CD4-positive, CD25-positive, alpha-beta regulatory T cell (primary cell): ENCODE data around the gene MUL1. TPM values are rescaled to one million over a fixed set of nuclear protein-coding genes. Genes with fewer than 3 reads are reported as not detected.

Source experiments
- ATAC-seq, 2 donors: fragments of 150-1000 bp; cut with Tn5 transposase; one replicate each; pipeline ENCODE4 v1.10.0; 2021; ENCODE audit warnings: low read depth in 2 of 2, moderate number of reproducible peaks in 2 of 2, moderate library complexity in 1 of 2
- DNase-seq, 3 donors: peaks; one replicate each; pipeline versions ENCODE4 v3.0.0 to v3.0.0-alpha.2; 2012 to 2022; ENCODE audit warnings: mixed read lengths in 1 of 3
- H3K27ac ChIP-seq: one replicate; pipeline ENCODE4 v1.7.0; 2013; ENCODE audit warnings: mild to moderate bottlenecking, low read length; ENCODE audit not compliant: insufficient read depth, poor library complexity, severe bottlenecking
- H3K27me3 ChIP-seq: one replicate; pipeline ENCODE4 v1.7.0; 2013; ENCODE audit warnings: low read length; ENCODE audit not compliant: control insufficient read depth, insufficient read depth
- H3K36me3 ChIP-seq: one replicate; pipeline ENCODE4 v1.7.0; 2013; ENCODE audit warnings: mild to moderate bottlenecking, low read length, moderate library complexity; ENCODE audit not compliant: control insufficient read depth, insufficient read depth
- H3K4me1 ChIP-seq: 2 replicates; pipeline ENCODE4 v1.7.0; 2013; ENCODE audit warnings: mild to moderate bottlenecking, low read length; ENCODE audit not compliant: insufficient read depth, control insufficient read depth, poor library complexity, severe bottlenecking
- H3K4me3 ChIP-seq: one replicate; pipeline ENCODE4 v1.7.0; 2013; ENCODE audit warnings: low read depth, mild to moderate bottlenecking, low read length, moderate library complexity
- H3K9me3 ChIP-seq, 2 experiments: 1 replicate in 1 of 2; 2 replicates in 1 of 2; pipeline ENCODE4 v1.7.0; 2013; ENCODE audit warnings: low read length in 2 of 2, mild to moderate bottlenecking in 1 of 2, moderate library complexity in 1 of 2; ENCODE audit not compliant: control insufficient read depth in 2 of 2
- H3K27ac Mint-ChIP-seq, 3 donors: one replicate each; pipeline ENCODE4 v1.8.0; 2020 to 2022; ENCODE audit warnings: mild to moderate bottlenecking in 3 of 3, mixed read lengths in 3 of 3, moderate library complexity in 2 of 3
- H3K27me3 Mint-ChIP-seq: one replicate; pipeline ENCODE4 v1.8.0; 2022; ENCODE audit warnings: mild to moderate bottlenecking, mixed read lengths
- H3K36me3 Mint-ChIP-seq: one replicate; pipeline ENCODE4 v1.8.0; 2020; ENCODE audit warnings: mixed read lengths
- H3K4me1 Mint-ChIP-seq, 4 donors: one replicate each; pipeline ENCODE4 v1.8.0; 2020 to 2022; ENCODE audit warnings: mixed read lengths in 4 of 4, mild to moderate bottlenecking in 1 of 4
- H3K4me3 Mint-ChIP-seq, 4 donors: one replicate each; pipeline ENCODE4 v1.8.0; 2020 to 2022; ENCODE audit warnings: mild to moderate bottlenecking in 4 of 4, mixed read lengths in 4 of 4, moderate library complexity in 3 of 4
- H3K9me3 Mint-ChIP-seq, 7 donors: one replicate each; pipeline ENCODE4 v1.8.0; 2020 to 2022; ENCODE audit warnings: mixed read lengths in 7 of 7, mild to moderate bottlenecking in 3 of 7, moderate library complexity in 2 of 7
- polyA plus RNA-seq, 4 donors: library from polyadenylated mRNA; unstranded; fragments of 300-500 nt; fragmentation: Illumina TruSeq; gene quantifications; one replicate each; pipeline ENCODE4 v1.2.3, GENCODE V29; 2021
- total RNA-seq: library from RNA; stranded (reverse); gene quantifications from one replicate; pipeline ENCODE4 v1.2.3, GENCODE V29; 2022

MUL1 gene
- total and polyA plus RNA-seq, 5 donors from 2014 or later: 20.4 to 47.0 (median 35.1) TPM

DNA sequence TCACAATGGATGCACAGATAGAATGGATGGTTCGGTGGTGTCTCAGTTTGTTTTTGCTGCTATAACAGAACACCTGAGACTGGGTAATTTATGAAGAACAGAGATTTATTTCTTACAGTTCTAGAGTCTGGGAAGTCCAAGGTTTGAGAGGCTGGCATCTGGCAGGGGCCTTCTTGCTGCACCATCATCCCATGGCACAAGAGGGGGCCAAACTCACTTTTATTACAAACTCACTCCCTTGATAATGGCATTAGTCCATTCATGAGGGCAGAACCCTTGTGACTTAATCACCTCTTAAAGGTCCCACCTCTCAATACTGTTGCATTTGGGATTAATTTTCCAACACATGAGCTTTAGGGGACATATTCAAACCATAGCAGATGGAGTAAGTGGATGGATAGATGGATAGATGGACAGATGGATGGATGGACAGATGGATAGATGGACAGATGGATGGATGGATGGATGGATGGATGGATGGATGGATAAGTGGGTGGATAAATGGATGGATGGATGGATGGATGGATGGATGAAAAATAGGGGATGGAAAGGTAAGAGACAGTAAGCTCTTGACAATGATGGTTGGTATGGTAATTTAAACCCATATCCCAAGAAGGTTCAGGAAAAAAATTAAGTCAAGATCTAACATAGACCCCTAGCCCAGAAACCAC is 38.4 kb downstream of the MUL1 start:
- Mint-ChIP-seq H3K27me3 (peaks cover 42% of the 10 kb centered on the region), H3K4me3 (no peak overlapping the region), H3K36me3 (no peaks in the 10 kb centered on the region), H3K4me1 (peaks cover 0 to 3% (median 0%) of the 10 kb centered on the region in 4 donors), H3K27ac (no peak overlapping the region), H3K9me3 (peaks cover 0 to 2% (median 0%) of the 10 kb centered on the region in 7 donors)
- Histone ChIP-seq H3K27me3 (no peaks in the 10 kb centered on the region), H3K4me3 (no peak overlapping the region), H3K9me3 (no peaks in the 10 kb centered on the region), H3K4me1 (no peaks in the 10 kb centered on the region), H3K27ac (no peak overlapping the region), H3K36me3 (no peaks in the 10 kb centered on the region)
- ATAC-seq (no peak), DNase-seq (no peak)

DNA sequence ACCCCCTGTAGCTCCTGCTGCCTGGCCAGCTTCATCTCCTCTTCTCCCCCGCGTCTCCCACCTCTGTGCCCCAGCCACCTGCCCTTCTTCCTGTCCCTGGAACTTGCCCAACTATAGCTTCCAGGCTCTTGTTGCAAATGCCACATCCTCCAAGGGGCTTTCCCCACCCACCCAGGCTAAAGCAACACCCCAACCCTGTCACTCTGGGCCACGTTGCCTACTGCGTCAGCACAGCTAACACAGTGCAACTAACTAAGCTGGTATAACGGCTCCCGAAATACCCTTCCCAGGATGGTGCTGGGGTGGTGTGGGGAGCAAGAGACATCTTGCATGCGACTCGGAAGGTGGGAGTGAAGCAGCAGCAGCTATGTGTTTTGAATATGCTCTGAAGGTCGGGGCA is 41.7 kb downstream of the MUL1 start:
- peaks cover 0 to 2% of the 10 kb centered on the region in 2 experiments for H3K9me3 ChIP-seq
- no peak overlapping the region for H3K27ac Mint-ChIP-seq
- no peaks in the 10 kb centered on the region for H3K4me1 ChIP-seq
- no peak overlapping the region for H3K4me3 ChIP-seq
- H3K4me1 Mint-ChIP-seq: peaks cover 0 to 3% (median 0%) of the 10 kb centered on the region in 4 donors
- no peaks in the 10 kb centered on the region for H3K27me3 ChIP-seq
- H3K36me3 ChIP-seq: no peaks in the 10 kb centered on the region
- no peak for ATAC-seq
- peaks cover 16% of the 10 kb centered on the region for H3K27me3 Mint-ChIP-seq
- H3K4me3 Mint-ChIP-seq: no peak overlapping the region
- DNase-seq: peak in 1 of 3 donors; percentile 20
- H3K27ac ChIP-seq: no peak overlapping the region
- H3K9me3 Mint-ChIP-seq: peaks cover 0 to 3% (median 0%) of the 10 kb centered on the region in 7 donors
- no peaks in the 10 kb centered on the region for H3K36me3 Mint-ChIP-seq

DNA sequence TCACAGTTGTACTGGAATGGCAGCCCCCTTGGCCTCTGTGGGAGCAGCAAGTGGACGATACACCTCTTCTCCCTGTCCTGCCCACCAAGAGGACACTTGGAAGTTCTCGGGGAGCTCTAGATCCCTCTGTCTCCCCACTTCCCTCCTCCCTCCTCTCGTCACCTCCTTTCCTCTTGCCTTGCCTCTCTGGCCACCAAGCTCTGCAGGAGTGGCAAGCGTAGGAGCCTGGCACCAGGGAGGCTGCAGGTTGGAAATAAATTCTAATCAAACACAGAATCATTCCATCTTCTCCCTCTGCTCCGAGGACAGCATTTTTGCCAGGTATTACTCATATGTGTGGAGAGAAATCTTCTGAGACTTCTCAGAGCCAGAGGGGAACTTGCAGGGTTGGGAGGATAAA is 42.8 kb downstream of the MUL1 start:
- peaks cover 0 to 3% (median 0%) of the 10 kb centered on the region in 7 donors for H3K9me3 Mint-ChIP-seq
- H3K27ac Mint-ChIP-seq: no peak overlapping the region
- DNase-seq (no peak), ATAC-seq (no peak)
- Histone ChIP-seq H3K27me3 (peaks cover 3% of the 10 kb centered on the region), H3K4me3 (no peak overlapping the region), H3K36me3 (no peaks in the 10 kb centered on the region), H3K27ac (no peak overlapping the region), H3K9me3 (peaks cover 0 to 2% of the 10 kb centered on the region in 2 experiments), H3K4me1 (no peaks in the 10 kb centered on the region)
- peaks cover 21% of the 10 kb centered on the region for H3K27me3 Mint-ChIP-seq
- no peak overlapping the region for H3K4me3 Mint-ChIP-seq
- no peaks in the 10 kb centered on the region for H3K36me3 Mint-ChIP-seq
- peaks cover 0 to 3% (median 0%) of the 10 kb centered on the region in 4 donors for H3K4me1 Mint-ChIP-seq

DNA sequence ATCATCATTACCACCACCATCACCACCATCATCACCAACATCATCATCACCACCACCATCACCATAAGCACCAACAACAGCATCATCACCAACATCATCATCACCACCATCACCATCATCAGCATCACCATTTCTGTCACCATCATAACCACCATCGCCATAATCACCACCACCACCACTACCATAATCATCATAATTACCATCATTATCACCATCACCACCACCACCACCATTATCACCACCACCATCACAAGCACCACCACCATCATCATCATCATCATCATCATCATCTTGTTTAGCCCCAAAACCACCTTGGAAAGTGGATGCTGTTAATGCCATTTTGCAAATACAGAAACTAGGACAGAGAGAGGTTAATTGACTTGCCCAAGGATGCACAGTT is 44.4 kb downstream of the MUL1 start:
- Mint-ChIP-seq H3K36me3 (no peaks in the 10 kb centered on the region), H3K4me3 (no peak overlapping the region), H3K9me3 (peaks cover 0 to 5% (median 0%) of the 10 kb centered on the region in 7 donors), H3K27ac (no peak overlapping the region), H3K4me1 (peaks cover 0 to 3% (median 0%) of the 10 kb centered on the region in 4 donors), H3K27me3 (peaks cover 19% of the 10 kb centered on the region)
- no peak for ATAC-seq
- no peak overlapping the region for H3K27ac ChIP-seq
- peaks cover 0 to 2% of the 10 kb centered on the region in 2 experiments for H3K9me3 ChIP-seq
- no peak overlapping the region for H3K4me3 ChIP-seq
- H3K36me3 ChIP-seq: no peaks in the 10 kb centered on the region
- no peak for DNase-seq
- peaks cover 7% of the 10 kb centered on the region for H3K27me3 ChIP-seq
- no peaks in the 10 kb centered on the region for H3K4me1 ChIP-seq

DNA sequence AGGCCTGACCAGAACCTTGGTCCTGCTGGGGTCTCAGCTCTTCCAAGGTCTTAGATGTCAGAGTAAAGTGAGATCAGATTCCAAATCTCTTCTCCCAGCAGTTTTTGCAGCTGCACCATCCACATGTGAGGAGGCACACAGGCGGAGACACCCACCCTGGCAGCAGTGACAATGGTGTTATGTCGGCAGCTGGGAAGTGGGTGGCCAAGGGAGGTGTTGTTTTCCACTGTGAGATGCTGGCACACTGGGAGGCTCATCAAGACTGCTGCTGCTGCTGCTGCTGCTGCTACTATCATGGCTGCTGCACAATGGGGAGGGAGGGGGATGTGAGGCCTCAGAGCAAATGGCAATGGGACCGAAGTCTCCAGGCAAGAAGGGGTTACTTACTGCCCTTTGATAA is 45.6 kb downstream of the MUL1 start:
- H3K36me3 ChIP-seq: no peaks in the 10 kb centered on the region
- H3K36me3 Mint-ChIP-seq: no peaks in the 10 kb centered on the region
- H3K4me1 ChIP-seq: no peaks in the 10 kb centered on the region
- peaks cover 0 to 5% (median 0%) of the 10 kb centered on the region in 7 donors for H3K9me3 Mint-ChIP-seq
- peaks cover 24% of the 10 kb centered on the region for H3K27me3 Mint-ChIP-seq
- ATAC-seq: no peak
- H3K27ac Mint-ChIP-seq: no peak overlapping the region
- no peak overlapping the region for H3K4me3 ChIP-seq
- peaks cover 0 to 2% of the 10 kb centered on the region in 2 experiments for H3K9me3 ChIP-seq
- no peak for DNase-seq
- H3K27ac ChIP-seq: no peak overlapping the region
- peaks cover 0 to 3% (median 0%) of the 10 kb centered on the region in 4 donors for H3K4me1 Mint-ChIP-seq
- peaks cover 7% of the 10 kb centered on the region for H3K27me3 ChIP-seq
- no peak overlapping the region for H3K4me3 Mint-ChIP-seq

DNA sequence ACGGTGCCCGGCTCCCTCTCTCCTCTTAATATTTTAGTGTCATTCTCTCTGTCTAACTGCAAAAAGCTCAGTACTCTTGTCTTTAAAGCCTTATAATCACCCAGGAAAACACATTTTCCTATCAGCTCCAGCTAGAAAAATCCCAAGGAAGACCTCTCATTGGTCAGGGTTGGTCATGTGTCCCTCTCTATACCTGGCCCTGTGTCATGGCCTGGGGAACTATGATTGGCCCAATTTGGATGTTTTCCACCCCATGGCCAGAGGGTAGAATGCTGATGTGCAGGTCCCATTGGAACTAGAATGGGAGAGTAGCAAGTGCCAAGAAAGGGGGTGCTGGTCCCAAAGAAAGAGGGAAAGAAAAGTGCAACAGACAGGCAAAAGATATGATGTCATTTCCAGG is 49.2 kb downstream of the MUL1 start:
- no peaks in the 10 kb centered on the region for H3K4me1 Mint-ChIP-seq
- no peak overlapping the region for H3K4me3 Mint-ChIP-seq
- no peak overlapping the region for H3K27ac ChIP-seq
- no peaks in the 10 kb centered on the region for H3K36me3 Mint-ChIP-seq
- H3K4me3 ChIP-seq: no peak overlapping the region
- H3K4me1 ChIP-seq: no peaks in the 10 kb centered on the region
- H3K36me3 ChIP-seq: no peaks in the 10 kb centered on the region
- H3K9me3 ChIP-seq: peaks cover 0 to 2% of the 10 kb centered on the region in 2 experiments
- ATAC-seq (no peak), DNase-seq (no peak)
- H3K9me3 Mint-ChIP-seq: peaks cover 0 to 5% (median 0%) of the 10 kb centered on the region in 7 donors
- H3K27me3 Mint-ChIP-seq: peaks cover 16% of the 10 kb centered on the region
- peaks cover 8% of the 10 kb centered on the region for H3K27me3 ChIP-seq
- no peak overlapping the region for H3K27ac Mint-ChIP-seq

DNA sequence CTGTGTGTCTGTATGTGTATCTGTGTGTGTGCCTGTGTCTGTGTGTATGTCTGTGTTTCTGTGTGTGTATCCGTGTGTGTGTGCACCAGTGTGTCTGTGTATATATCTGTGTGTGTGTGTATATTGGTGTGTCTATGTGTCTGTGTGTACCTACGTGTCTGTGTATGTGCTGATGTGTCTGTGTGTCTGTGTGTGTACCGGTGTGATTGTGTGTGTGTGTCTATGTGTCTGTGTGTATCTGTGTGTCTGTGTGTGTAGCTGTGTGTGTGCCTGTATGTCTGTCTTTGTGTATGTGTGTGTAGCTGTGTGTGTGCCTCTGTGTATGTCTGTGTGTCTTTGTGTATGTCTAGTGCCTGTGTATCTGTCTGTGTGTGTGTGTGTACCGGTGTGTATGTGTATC is 53.9 kb downstream of the MUL1 start:
- no peak overlapping the region for H3K4me3 ChIP-seq
- no peaks in the 10 kb centered on the region for H3K4me1 ChIP-seq
- Mint-ChIP-seq H3K27ac (no peak overlapping the region), H3K9me3 (peaks cover 0 to 3% (median 0%) of the 10 kb centered on the region in 7 donors), H3K27me3 (peaks cover 11% of the 10 kb centered on the region), H3K4me3 (no peak overlapping the region), H3K4me1 (no peaks in the 10 kb centered on the region), H3K36me3 (no peaks in the 10 kb centered on the region)
- H3K9me3 ChIP-seq: no peaks in the 10 kb centered on the region
- ATAC-seq (no peak), DNase-seq (no peak)
- peaks cover 8% of the 10 kb centered on the region for H3K27me3 ChIP-seq
- no peak overlapping the region for H3K27ac ChIP-seq
- no peaks in the 10 kb centered on the region for H3K36me3 ChIP-seq

DNA sequence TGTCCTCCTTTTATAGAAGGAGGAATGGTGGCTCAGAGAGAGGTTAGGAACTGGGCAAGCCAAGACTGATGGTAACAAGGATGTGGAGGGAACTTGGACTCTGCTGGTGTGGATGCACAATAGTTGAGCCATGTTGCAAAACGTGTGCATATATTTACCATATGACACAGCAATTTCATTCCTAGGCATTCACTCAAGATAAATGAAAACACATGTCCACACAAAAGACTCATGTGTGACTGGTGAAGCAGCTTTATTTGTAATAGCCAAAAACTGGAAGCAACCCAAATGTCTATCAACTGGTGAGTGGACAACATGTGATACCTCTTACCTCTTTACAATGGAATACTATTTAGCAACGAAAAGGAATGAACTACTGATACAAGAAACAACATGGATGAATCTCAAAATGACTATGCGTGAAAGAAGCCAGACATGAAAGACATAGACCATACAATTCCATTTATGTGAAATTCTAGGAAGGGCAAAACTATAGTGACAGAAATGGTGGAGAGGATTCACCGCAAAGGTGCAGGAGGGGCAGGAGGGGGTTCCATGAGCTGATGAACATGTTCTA is 58.1 kb downstream of the MUL1 start:
- Histone ChIP-seq H3K36me3 (no peaks in the 10 kb centered on the region), H3K27me3 (peaks cover 8% of the 10 kb centered on the region), H3K4me1 (no peaks in the 10 kb centered on the region), H3K4me3 (no peak overlapping the region), H3K27ac (no peak overlapping the region), H3K9me3 (no peaks in the 10 kb centered on the region)
- peaks cover 0 to 2% (median 0%) of the 10 kb centered on the region in 7 donors for H3K9me3 Mint-ChIP-seq
- no peak overlapping the region for H3K27ac Mint-ChIP-seq
- H3K4me1 Mint-ChIP-seq: no peaks in the 10 kb centered on the region
- no peak overlapping the region for H3K4me3 Mint-ChIP-seq
- H3K36me3 Mint-ChIP-seq: no peaks in the 10 kb centered on the region
- no peaks in the 10 kb centered on the region for H3K27me3 Mint-ChIP-seq
- DNase-seq (no peak), ATAC-seq (no peak)
